Neural progenitor cell (in vitro differentiated cells): ENCODE measurements around the gene LPIN2.

Experiments used
- CTCF ChIP-seq: fragments of 200-600 bp; sonication (generic); IDR thresholded peaks from 2 replicates; pipeline ENCODE4 v1.5.1; 2017; ENCODE audit warnings: antibody characterized with exemption, mild to moderate bottlenecking
- EZH2 ChIP-seq: fragments of 200-600 bp; sonication (generic); IDR thresholded peaks from 2 replicates; pipeline ENCODE4 v1.6.1; 2017; ENCODE audit warnings: antibody characterized with exemption, mild to moderate bottlenecking, moderate library complexity
- EZH2phosphoT487 ChIP-seq: fragments of 200-600 bp; sonication (generic); IDR thresholded peaks from 2 replicates; pipeline ENCODE4 v1.6.1; 2017; ENCODE audit warnings: antibody characterized with exemption

- TF ChIP-seq CTCF, result no peak
- no peak for TF ChIP-seq EZH2
- TF ChIP-seq EZH2phosphoT487, result no peak
These were observed 48.0 kb upstream of the LPIN2 start for GRCh38 chr18:3060667-3061580.
